DMS79 treated with DMSO at 0.1 percent for 48 hours (cell line): ENCODE results near the gene KIAA0040.
A peak's percentile ranks its signal among the peaks of the same experiment; 100 is the strongest.

ENCODE experiments used
- DNase-seq: peaks from one replicate; lab custom pipeline; 2025; lab: John Stamatoyannopoulos, UW

KIAA0040 gene

DNA sequence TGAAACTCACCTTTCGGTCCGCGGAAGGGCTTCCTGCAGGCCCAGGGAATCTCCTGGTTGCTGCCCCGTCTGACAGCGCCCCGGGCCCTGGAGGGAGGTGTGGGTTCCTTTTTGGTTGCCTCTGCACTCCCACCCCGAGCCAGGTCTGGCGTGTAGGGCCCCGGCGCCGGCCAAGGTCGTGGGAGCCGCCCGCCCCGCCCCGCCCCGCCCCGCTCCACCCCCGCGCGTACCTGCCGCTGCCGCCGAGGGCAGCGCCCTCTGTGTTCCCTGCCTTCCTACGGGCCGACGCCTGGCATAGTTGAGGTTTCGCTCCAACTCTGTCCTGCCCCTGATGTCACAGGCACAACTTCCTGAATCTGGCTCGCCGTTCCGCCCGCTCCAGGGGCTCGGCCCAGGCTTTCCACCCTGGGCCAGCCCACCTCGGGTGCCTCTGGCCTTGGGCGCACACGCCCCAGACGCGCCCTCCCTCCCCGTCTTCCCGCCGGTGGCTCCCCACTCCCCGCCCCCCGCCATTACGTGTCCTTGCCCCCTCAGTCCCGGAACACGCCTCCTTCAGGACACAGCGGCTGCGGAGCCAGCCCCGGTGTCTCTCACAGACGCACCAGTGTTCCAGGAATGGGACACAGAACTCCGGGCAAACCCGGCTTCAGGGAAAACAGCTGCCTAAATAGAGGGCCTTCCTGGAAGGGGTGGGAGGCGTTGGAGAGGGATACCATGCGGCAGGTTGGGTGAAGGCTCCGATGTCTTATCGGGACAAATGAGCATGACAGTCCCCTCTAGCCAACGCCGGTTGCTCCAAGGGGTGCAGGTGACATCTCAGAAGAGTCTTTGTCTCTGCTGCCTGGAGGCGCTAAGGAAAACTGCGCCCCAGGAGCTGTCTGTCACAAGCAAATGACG lies at the start of gene KIAA0040:
KIAA0040 (minus strand) TSS at position 147 of the 897 bp plus-strand sequence. CDS start 31,763 bp downstream, outside the sequence.
- peak; percentile 20 for DNase-seq

- DNase-seq, result no peak
Observed at GRCh38 chr1:175237389-175237788, 44.8 kb upstream of the KIAA0040 start.

DNA sequence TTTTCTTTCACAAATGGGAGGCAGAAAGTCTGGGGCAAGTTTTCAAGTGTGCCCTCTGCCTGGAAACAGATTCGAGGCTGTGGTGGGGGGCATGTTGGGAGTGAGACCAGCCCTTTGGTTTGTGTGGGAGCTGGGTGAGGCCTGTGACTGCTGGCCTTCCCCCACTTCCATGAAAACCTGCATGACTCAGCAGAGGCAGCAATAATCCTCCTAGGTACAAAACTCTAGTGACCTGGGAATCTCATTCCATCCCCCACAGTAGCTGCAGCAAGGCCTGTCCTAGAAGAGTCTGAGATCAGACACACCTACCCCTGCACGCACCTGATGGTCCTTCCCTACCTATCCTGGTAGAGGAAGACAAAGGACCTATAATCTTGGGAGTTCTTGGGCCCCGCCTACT lies 42.1 kb upstream of the KIAA0040 start:
- no peak for DNase-seq

GRCh38 chr1:175232335-175232734 lies 39.8 kb upstream of the KIAA0040 start:
- DNase-seq, result no peak

- DNase-seq, result no peak
Observed at GRCh38 chr1:175225805-175226129, 33.2 kb upstream of the KIAA0040 start.

DNA sequence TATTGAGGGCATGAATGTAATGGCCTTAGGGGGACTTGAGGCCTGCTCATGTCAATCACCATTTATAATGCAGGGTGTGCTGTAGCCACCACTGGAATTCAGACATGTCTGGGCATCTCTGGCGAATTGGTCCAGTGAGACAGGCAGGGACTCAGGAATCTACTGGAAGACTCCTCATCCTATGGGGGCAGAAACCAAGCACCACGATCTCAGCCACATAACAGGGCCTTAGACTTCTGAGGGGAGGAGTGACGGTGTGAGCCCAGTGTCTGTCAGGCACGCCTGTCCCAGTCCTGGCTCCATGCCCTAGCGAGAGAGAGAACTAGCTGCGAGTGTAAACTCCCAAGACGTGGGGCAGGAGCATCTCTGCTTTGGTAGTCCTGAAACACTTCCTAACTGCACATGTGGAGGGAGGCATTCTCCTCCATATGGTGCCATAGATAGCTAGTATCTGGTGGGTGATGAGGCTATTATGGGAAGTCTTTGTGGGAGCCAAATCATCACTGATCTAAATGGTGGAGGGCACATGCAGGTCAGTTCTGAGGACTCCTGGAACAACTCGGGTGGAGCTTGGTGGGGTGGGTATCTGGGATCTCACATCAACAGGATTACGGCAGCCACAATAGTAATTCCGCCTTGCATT lies 29.8 kb upstream of the KIAA0040 start:
- no peak for DNase-seq

DNA sequence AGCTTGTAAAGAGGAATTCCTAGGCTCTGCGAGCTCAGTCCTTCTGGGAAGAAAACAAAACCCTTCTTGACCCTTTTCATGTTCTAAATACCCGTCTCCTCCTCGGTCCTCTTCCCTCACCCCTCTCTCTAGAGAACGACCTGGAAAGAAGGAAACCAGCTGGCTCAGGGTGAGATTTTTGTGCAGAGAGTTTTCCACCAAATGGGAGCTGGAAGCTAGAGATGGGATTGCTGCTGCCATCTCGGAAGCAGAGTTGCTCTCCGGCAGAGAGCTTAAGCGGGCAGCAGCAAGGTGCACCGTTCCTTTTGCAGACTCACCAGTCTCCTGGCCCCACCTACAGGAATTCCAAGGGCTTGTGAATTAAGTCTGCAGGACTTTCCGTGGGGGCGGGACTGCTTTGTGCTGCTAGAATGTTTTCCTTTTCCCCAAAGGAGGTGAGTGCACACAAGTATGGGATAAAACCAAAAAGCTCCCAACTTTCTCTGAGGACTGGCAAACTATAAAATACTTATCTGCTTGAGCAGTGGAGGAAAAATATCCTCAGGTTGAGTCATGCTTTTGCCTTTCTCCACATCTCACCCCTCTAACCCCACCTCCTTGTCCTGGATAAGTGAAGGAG lies 29.1 kb upstream of the KIAA0040 start:
- DNase-seq, result no peak

DNA sequence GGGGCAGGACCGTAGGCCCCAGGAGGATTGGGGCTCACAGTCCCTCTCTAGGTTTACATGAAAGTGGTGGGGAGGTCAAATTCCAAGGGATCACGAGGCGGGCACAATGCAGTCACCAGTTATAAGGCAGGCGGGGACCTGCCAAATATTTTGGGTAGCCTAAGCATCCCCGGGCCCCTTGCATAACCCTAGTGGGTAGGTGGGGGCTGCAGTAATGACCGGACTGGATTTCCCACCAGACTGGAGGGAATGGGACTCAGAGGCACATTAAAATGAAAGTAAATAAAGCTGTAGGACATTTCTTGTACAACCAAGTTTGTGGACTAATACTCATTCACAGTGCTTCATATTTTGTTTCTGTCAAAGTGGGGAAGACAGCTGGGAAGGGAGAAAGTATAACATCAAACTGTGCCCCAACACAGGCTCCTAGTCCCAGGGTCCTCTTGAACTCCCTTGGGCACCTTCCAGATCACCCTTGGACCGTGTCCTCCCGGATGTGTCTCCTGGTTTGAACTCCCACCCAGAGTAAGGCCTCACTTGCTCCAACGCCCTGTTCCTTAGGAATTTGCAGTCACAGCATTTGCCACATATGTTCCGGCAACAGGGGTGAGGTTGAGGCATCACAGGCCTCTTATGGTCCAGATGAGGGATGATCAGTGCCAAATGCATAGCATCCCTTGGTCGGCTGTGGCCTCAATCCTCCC lies 28.4 kb upstream of the KIAA0040 start:
- no peak for DNase-seq

- DNase-seq, result no peak
Observed at GRCh38 chr1:175219774-175220173, 27.2 kb upstream of the KIAA0040 start.

DNA sequence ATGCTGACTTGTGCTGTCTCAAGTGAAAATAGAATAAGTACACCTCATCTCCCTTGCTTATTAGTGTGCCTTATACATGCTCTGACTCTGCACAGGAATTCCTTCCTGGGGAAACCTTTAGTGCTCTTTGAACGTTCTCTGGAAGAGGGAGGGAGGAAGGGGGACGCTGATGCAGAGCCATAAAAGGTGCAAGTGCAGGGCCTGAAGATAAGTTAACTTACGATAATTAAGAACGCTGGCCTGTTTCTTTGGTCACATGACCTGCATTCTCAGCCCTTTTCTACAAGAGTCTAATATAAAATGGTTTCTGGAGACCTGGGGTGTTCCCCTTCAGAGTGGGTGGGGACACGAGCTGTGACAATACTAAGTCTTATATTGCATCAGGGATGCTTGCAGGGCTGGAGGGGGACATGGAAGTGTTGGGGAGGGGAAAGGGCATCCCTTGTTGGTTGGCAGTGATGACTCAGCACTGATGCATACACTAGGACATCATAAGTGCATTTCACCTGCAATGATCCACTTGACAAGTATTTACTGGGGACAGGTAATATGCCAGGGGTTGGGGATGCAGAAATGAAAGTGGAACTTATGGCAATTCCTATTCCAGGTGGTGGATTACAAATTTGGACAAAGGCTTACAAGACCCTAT lies 26.3 kb upstream of the KIAA0040 start:
- DNase-seq, result no peak

DNA sequence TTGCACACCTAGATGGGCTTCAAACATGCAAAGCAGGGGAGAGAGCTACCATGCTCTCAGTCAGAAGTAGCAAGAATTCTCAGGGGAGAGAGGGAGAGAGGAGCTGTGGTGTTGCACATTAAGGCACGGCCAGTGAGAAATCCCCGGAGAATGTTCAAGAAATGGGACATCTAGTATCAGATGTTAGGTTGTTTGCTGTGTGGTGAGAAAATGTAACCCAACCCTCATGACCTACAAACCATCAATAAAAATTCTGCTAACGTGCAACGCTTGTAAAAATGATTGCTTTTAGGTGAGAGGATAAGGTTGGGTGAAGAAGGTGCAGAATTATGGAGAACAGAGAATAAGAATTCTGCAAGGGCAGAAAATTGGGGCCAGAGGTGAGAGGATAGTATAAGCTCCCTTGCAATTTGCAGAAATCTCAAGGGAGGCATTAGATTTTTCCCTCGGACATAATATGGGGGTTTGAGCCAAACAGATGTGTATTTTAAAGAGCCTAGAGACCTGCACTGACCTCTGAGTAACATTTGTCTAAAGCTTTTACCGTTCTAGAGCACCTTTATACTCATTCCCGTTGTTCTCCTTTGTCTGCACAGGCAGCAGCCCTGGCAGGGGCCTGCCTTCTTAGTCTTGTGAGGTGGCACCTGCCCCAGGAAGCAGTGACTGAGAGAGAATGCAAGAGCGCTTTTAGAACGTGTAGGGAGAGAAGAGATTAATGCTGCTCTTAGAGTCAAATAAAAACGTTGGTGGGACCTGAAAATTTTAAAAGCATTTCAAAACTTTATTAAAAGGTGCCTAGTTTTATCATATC lies 25.4 kb upstream of the KIAA0040 start:
- DNase-seq, result no peak

GRCh38 chr1:175216444-175216843 lies 23.9 kb upstream of the KIAA0040 start:
- DNase-seq, result no peak

DNA sequence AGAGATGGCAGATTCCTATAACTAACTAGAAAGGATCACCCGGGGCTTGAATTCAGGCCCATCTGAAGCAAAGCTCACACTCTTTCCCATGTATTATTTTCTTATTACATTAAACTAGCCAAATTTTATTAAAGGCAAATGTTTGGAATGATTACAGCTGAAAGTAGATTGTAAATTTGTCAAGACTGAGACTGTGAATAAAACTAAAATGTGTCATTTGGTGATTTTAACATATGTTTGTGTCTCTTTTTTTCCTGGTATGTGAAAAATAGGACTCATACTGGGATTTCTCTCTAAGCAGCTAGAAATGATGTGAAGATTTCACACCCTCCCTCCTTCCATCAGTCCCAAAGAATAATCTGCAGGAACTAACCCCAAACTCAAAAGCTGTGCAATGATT lies 19.1 kb upstream of the KIAA0040 start:
- no peak for DNase-seq

DNA sequence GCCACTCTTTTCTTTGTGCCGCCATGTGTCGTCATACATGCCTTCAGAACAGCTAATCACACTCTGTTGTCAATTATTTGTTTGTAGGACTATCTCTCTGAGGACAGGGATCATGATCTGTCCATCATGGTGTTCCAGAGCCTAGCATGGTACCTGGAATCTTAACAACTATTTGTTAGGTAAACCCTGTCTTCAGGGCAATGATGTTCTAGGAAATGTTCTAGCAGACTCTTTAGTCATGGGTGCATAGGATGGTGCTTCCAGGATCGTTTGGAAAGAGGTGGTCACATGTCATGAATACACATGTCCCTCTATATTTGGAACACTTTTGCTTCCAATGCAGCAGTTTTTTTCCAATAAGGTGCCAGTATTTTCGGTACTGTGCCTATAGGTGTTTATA lies 18.2 kb upstream of the KIAA0040 start:
- no peak for DNase-seq

- DNase-seq, result no peak
Observed at GRCh38 chr1:175209493-175209921, 16.9 kb upstream of the KIAA0040 start.

- DNase-seq, result no peak
Observed at GRCh38 chr1:175208773-175209492, 16.4 kb upstream of the KIAA0040 start.

DNA sequence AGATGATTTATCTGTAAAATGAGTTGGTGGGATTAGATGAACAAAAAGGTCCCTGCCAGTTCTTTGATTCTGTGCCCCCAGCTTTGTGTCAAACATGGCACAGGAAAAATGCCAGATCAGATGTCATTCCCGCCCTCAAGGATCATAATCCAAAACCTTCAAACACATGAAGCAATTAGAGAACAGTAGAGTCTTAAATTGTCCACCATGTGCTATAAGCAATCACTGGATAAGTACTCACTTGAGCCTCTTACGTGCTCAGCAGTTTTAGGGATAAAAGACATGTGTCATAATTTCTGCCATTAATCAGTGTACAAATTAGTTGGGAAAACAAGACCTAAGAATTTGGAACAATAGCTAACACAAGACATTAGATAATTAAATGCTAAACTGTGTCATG lies 15.4 kb upstream of the KIAA0040 start:
- DNase-seq, result no peak

GRCh38 chr1:175206687-175207086 lies 14.1 kb upstream of the KIAA0040 start:
- no peak for DNase-seq

DNA sequence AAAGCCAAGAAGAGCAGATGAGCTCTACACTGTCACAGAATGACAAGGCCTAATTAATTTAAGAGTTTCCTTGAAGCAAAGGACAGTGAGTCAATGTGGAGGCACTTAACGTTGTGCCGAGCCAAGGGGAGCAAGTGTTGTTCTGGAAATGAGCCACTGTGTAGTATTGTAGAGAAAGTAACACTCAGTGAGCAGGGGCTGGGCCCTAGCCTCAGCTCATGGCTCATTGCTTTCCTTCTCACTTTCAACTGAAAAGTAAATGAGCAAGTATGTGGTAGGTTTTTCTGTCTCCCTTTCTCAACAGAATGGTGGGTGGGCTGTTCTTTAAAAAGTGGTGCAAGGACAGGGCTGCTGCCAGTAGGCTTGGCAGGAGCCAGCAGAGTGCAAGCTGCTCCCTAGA lies 11.8 kb upstream of the KIAA0040 start:
- no peak for DNase-seq

GRCh38 chr1:175203570-175204068 lies 11.0 kb upstream of the KIAA0040 start:
- DNase-seq, result no peak
